Right ventricle myocardium superior (tissue), 1 donor: ENCODE measurements around the gene HEG1. TPM values are rescaled to one million over a fixed set of nuclear protein-coding genes. Genes with fewer than 3 reads are reported as not detected.
"Not testable (repeated sequence)": the region's sequence is repeated elsewhere in the genome, so short reads cannot be mapped to it uniquely, and the experiment has no call there.

Source experiments
- ATAC-seq: fragments of 200-7000 bp; cut with Tn5 transposase; one replicate; pipeline ENCODE4 v1.9.1; 2020; ENCODE audit warnings: mild to moderate bottlenecking; ENCODE audit not compliant: poor library complexity
- DNase-seq: peaks from one replicate; pipeline ENCODE4 v3.0.0-alpha.2; 2020
- intact Hi-C: fragments of 100-400 bp; cut with DNase I; formaldehyde crosslinking; loops from one replicate; pipeline ENCODE4 v1.11.2; 2022
- total RNA-seq: library from RNA; stranded (reverse); fragmentation: NEBNext Ultra II Directional; extraction: Animal tissue kit (Norgen Biotek cat#: 25700); gene quantifications from one replicate; pipeline ENCODE4 v1.2.1, GENCODE V29; 2021
- donor health status: DM: no; HTN: yes; CAD: no; lungs with severe emphysema.

Gene HEG1
- total RNA-seq, 1 donor from 2014 or later, result 91.1 TPM

- intact Hi-C loops, result no loop called here
- DNase-seq (no peak), ATAC-seq (no peak)
These were observed 82.5 kb downstream of the HEG1 start for GRCh38 chr3:124973290-124973689.

- ATAC-seq, result no peak
- no peak for DNase-seq
- intact Hi-C loops, result no loop called here
These were observed 83.3 kb downstream of the HEG1 start for GRCh38 chr3:124972457-124972856.

- DNase-seq (no peak), ATAC-seq (no peak)
- intact Hi-C loops, result no loop called here
These were observed 85.7 kb downstream of the HEG1 start for GRCh38 chr3:124969963-124970722.

- DNase-seq, result no peak
- intact Hi-C loops, result no loop called here
- ATAC-seq, result no peak
These were observed 86.6 kb downstream of the HEG1 start for GRCh38 chr3:124969190-124969589.

GRCh38 chr3:124967964-124968363 is 87.8 kb downstream of the HEG1 start:
- intact Hi-C loops, result no loop called here
- DNase-seq, result no peak
- ATAC-seq, result no peak

GRCh38 chr3:124966521-124967445 is 89.0 kb downstream of the HEG1 start:
- intact Hi-C loops, result no loop called here
- DNase-seq, result no peak
- ATAC-seq, result peak; percentile 32

GRCh38 chr3:124965413-124965812 is 90.4 kb downstream of the HEG1 start:
- DNase-seq, result no peak
- intact Hi-C loops, result no loop called here
- ATAC-seq, result no peak

- intact Hi-C loops, result no loop called here
- no peak for DNase-seq
- no peak for ATAC-seq
These were observed 91.4 kb downstream of the HEG1 start for GRCh38 chr3:124964387-124964786.

GRCh38 chr3:124963755-124964154 is 92.0 kb downstream of the HEG1 start:
- intact Hi-C loops, result no loop called here
- ATAC-seq (peak; percentile 54), DNase-seq (no peak)

- intact Hi-C loops, result no loop called here
- DNase-seq (no peak), ATAC-seq (no peak)
These were observed 93.3 kb downstream of the HEG1 start for GRCh38 chr3:124962403-124962940.

- ATAC-seq, result no peak
- DNase-seq, result no peak
- intact Hi-C loops, result no loop called here
These were observed 95.1 kb downstream of the HEG1 start for GRCh38 chr3:124960698-124961097.

GRCh38 chr3:124960105-124960504 is 95.7 kb downstream of the HEG1 start:
- ATAC-seq (no peak), DNase-seq (no peak)
- intact Hi-C loops, result no loop called here

- not testable (repeated sequence) for DNase-seq
These were observed 97.8 kb downstream of the HEG1 start for GRCh38 chr3:124957951-124958350.

GRCh38 chr3:124952282-124952855 is 103.4 kb downstream of the HEG1 start:
- intact Hi-C loops, result no loop called here
- no peak for ATAC-seq
- DNase-seq, result no peak

More at GRCh38 chr3:124957951-124958350, 97.8 kb downstream of the HEG1 start:
- ATAC-seq, intact Hi-C loops: not testable (repeated sequence)

- ATAC-seq (peak; percentile 22), DNase-seq (no peak)
- intact Hi-C loops, result no loop called here
These were observed 104.1 kb downstream of the HEG1 start for GRCh38 chr3:124951511-124952281.

- ATAC-seq (no peak), DNase-seq (no peak)
- intact Hi-C loops, result no loop called here
These were observed 105.8 kb downstream of the HEG1 start for GRCh38 chr3:124950026-124950425.

GRCh38 chr3:124942613-124943012 is 113.2 kb downstream of the HEG1 start:
- ATAC-seq (no peak), DNase-seq (no peak)
- intact Hi-C loops, result no loop called here

GRCh38 chr3:124941771-124942170 is 114.0 kb downstream of the HEG1 start:
- ATAC-seq (no peak), DNase-seq (no peak)
- intact Hi-C loops, result no loop called here
